Measurements from ENCODE around the gene PPP3R1.

- TF ChIP-seq, protein P1, sequence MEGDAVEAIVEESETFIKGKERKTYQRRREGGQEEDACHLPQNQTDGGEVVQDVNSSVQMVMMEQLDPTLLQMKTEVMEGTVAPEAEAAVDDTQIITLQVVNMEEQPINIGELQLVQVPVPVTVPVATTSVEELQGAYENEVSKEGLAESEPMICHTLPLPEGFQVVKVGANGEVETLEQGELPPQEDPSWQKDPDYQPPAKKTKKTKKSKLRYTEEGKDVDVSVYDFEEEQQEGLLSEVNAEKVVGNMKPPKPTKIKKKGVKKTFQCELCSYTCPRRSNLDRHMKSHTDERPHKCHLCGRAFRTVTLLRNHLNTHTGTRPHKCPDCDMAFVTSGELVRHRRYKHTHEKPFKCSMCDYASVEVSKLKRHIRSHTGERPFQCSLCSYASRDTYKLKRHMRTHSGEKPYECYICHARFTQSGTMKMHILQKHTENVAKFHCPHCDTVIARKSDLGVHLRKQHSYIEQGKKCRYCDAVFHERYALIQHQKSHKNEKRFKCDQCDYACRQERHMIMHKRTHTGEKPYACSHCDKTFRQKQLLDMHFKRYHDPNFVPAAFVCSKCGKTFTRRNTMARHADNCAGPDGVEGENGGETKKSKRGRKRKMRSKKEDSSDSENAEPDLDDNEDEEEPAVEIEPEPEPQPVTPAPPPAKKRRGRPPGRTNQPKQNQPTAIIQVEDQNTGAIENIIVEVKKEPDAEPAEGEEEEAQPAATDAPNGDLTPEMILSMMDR (IDR thresholded peaks at IDR 0.05): no peak
- no peak for TF ChIP-seq POLR2A (IDR thresholded peaks at IDR 0.05)
Observed at GRCh38 chr2:68241732-68242131, 10.6 kb downstream of the PPP3R1 start.
